NCI-H2107 (cell line): ENCODE results near the gene MCHR1.
"Not testable (repeated sequence)": the region's sequence is repeated elsewhere in the genome, so short reads cannot be mapped to it uniquely, and the experiment has no call there.

ENCODE experiments used
- DNase-seq: peaks from one replicate; lab custom pipeline; 2025; lab: John Stamatoyannopoulos, UW

The MCHR1 gene

GRCh38 chr22:40679249-40679963, at the start of gene MCHR1:
MCHR1 (plus strand) TSS chr22:40679484; CDS start chr22:40679653, 169 bp downstream.
- DNase-seq, result peak; percentile 4

GRCh38 chr22:40631925-40632324, 47.4 kb upstream of the MCHR1 start:
- no peak for DNase-seq

GRCh38 chr22:40633036-40633435, 46.2 kb upstream of the MCHR1 start:
- DNase-seq, result no peak

GRCh38 chr22:40634119-40634903, 45.0 kb upstream of the MCHR1 start:
- DNase-seq, result no peak

- no peak for DNase-seq
Measured at GRCh38 chr22:40635043-40635939, 44.0 kb upstream of the MCHR1 start.

GRCh38 chr22:40635940-40636379, 43.3 kb upstream of the MCHR1 start:
- no peak for DNase-seq

GRCh38 chr22:40636380-40637182, 42.7 kb upstream of the MCHR1 start, which contains the start of gene MRTFA:
MRTFA (minus strand) TSS chr22:40636719.
- DNase-seq, result peak; percentile 93

- no peak for DNase-seq
Measured at GRCh38 chr22:40637183-40638150, 41.8 kb upstream of the MCHR1 start.

GRCh38 chr22:40638261-40638660, 41.0 kb upstream of the MCHR1 start:
- no peak for DNase-seq

- no peak for DNase-seq
Measured at GRCh38 chr22:40641269-40641668, 38.0 kb upstream of the MCHR1 start.

GRCh38 chr22:40642316-40642715, 37.0 kb upstream of the MCHR1 start:
- DNase-seq, result no peak

GRCh38 chr22:40645579-40646197, 33.6 kb upstream of the MCHR1 start:
- no peak for DNase-seq

GRCh38 chr22:40648386-40648785, 30.9 kb upstream of the MCHR1 start:
- DNase-seq, result no peak

- no peak for DNase-seq
Measured at GRCh38 chr22:40651057-40651456, 28.2 kb upstream of the MCHR1 start.

GRCh38 chr22:40651563-40652501, 27.5 kb upstream of the MCHR1 start:
- peak; percentile 83 for DNase-seq

- DNase-seq, result no peak
Measured at GRCh38 chr22:40653361-40653760, 25.9 kb upstream of the MCHR1 start.

- peak; percentile 23 for DNase-seq
Measured at GRCh38 chr22:40654522-40655167, 24.6 kb upstream of the MCHR1 start.

GRCh38 chr22:40655941-40656340, 23.3 kb upstream of the MCHR1 start:
- not testable (repeated sequence) for DNase-seq
